ENCODE results near the gene TNRC6A. TPM values are rescaled to one million over a fixed set of nuclear protein-coding genes. Genes with fewer than 3 reads are reported as not detected.
A peak's percentile ranks its signal among the peaks of the same experiment; 100 is the strongest.

The TNRC6A gene
- total and polyA plus RNA-seq, 9 of the 15 experiments (the other 6 are each of a cell fraction or from before 2014, with no cell fraction given): 3.4 to 32.1 (median 26.6) TPM

DNA sequence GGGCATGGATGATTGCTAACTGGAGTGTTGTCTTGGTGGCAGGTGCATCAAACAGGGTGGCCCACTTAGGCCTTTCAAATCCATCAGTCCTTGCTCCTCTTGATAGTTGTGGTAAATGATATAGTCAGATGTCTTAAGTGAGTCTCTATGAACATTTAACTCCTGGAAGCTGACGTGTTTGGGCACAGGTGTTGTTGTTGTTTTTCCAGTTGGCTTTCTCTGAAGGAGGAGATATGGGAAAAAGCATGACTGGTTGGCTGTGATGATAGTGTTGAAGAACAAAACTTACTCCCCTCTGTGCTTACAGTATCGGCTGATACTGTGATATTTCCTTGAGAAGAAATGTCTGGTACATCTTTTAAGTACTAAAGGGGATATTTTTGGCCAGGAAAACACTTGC lies 18.0 kb downstream of the TNRC6A start:
- H4K20me1 ChIP-seq (replicated peaks; ENCODE audit: control insufficient read depth, insufficient read depth, low read length): peaks cover 30% of the 10 kb centered on the region
- H3K4me1 ChIP-seq (replicated peaks in 1 of 2; ENCODE audit: control insufficient read depth in 2 of 2, insufficient read depth in 2 of 2, low read length in 2 of 2): peaks cover 7 to 35% of the 10 kb centered on the region in 2 experiments; a peak in 3 of 5 replicates
- no peak overlapping the region for H3K4me3 ChIP-seq
- no peak for DNase-seq (ENCODE audit: extremely low read depth in 1 of 4, low spot score in 3 of 4)
- TF ChIP-seq, protein P1, sequence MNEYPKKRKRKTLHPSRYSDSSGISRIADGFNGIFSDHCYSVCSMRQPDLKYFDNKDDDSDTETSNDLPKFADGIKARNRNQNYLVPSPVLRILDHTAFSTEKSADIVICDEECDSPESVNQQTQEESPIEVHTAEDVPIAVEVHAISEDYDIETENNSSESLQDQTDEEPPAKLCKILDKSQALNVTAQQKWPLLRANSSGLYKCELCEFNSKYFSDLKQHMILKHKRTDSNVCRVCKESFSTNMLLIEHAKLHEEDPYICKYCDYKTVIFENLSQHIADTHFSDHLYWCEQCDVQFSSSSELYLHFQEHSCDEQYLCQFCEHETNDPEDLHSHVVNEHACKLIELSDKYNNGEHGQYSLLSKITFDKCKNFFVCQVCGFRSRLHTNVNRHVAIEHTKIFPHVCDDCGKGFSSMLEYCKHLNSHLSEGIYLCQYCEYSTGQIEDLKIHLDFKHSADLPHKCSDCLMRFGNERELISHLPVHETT (CRISPR knock-in tag; conservative IDR thresholded peaks at IDR 0.05 in 1 of 2, IDR thresholded peaks at IDR 0.05 in 1 of 2): no peak
- TF ChIP-seq SREBF1 (IDR thresholded peaks at IDR 0.05; ENCODE audit: borderline replicate concordance, low read depth, low read length): no peak
- TF ChIP-seq ZNF583 (CRISPR knock-in tag; IDR thresholded peaks at IDR 0.05): no peak
- no peak for TF ChIP-seq POLR2AphosphoS5 (IDR thresholded peaks at IDR 0.05; ENCODE audit: control insufficient read depth, insufficient read depth, low read depth, low read length)
- TF ChIP-seq MECOM (CRISPR knock-in tag; IDR thresholded peaks at IDR 0.05): no peak
- TF ChIP-seq CBFA2T2 (conservative IDR thresholded peaks at IDR 0.05): no peak
- TF ChIP-seq HDAC6 (IDR thresholded peaks at IDR 0.05; ENCODE audit: low read depth, low read length): no peak
- no peak for TF ChIP-seq TBP (optimal IDR thresholded peaks at IDR 0.05; ENCODE audit: low read depth, low read length)
- TF ChIP-seq KLF10 (CRISPR knock-in tag; IDR thresholded peaks at IDR 0.05): no peak
- TF ChIP-seq GATA2 (CRISPR knock-in tag; IDR thresholded peaks at IDR 0.05): no peak
- H3K9me1 ChIP-seq (ENCODE audit: control insufficient read depth, insufficient read depth, low read length): no peaks in the 10 kb centered on the region
- intact Hi-C loops (cut with micrococcal nuclease): no loop called here
- in situ Hi-C loops (cut with MboI): no loop called here
- ChIA-PET POLR2A (interaction anchor here (0.8 to 2.9 kb wide), 3 partner anchors 10 to 11 kb away, joined by 3 to 17 read pairs (median 10); no protein-coding TSS in a partner anchor), CTCF (ENCODE audit: low intra/inter-chr PET ratio) (no interaction called here)
- no TSS peak for BruUV-seq (replicated peaks)
- 15% methylated on average over 2 of the region's 2 CpGs for WGBS (ENCODE audit: insufficient coverage, low coverage, missing lambda C conversion rate)
- H3K27me3 ChIP-seq (ENCODE audit: control insufficient read depth in 2 of 2, insufficient read depth in 2 of 2, low read length in 2 of 2): no peaks in the 10 kb centered on the region
- peak; percentile 26 for FAIRE-seq
- no peak overlapping the region for H3K27ac ChIP-seq (ENCODE audit: extremely low read depth, low read depth, low read length)
- H3K9me3 ChIP-seq (replicated peaks; ENCODE audit: control insufficient read depth, insufficient read depth, low read depth, low read length): no peaks in the 10 kb centered on the region
- no peak overlapping the region for H2AFZ ChIP-seq (ENCODE audit: low read depth, low read length)
- peak; percentile 17; the same call in 2 of the 3 replicates for ATAC-seq
- H3K9ac ChIP-seq (ENCODE audit: insufficient read depth in 1 of 2, low read depth in 2 of 2, low read length in 2 of 2): no peak overlapping the region
- H3K79me2 ChIP-seq (ENCODE audit: control insufficient read depth, insufficient read depth, low read length): peaks cover 92% of the 10 kb centered on the region
- peaks cover 34% of the 10 kb centered on the region for H3K36me3 ChIP-seq (ENCODE audit: control insufficient read depth, insufficient read depth, low read length)
- peak overlapping the region; percentile 33 for H3K4me2 ChIP-seq (ENCODE audit: insufficient read depth, low read length)
